Measurements from ENCODE around the gene USP35. TPM values are rescaled to one million over a fixed set of nuclear protein-coding genes. Genes with fewer than 3 reads are reported as not detected.

USP35 gene
- total and polyA plus RNA-seq, 5 donors from 2014 or later, result 0.11 to 15.0 (median 0.52) TPM

- no peak overlapping the region for H3K4me3 Mint-ChIP-seq
- no peaks in the 10 kb centered on the region for H3K4me1 ChIP-seq (ENCODE audit: control insufficient read depth, insufficient read depth, low read length, poor library complexity, severe bottlenecking)
- ATAC-seq (ENCODE audit: low read depth in 2 of 2) (no peak), DNase-seq (no peak)
- H3K36me3 Mint-ChIP-seq, result no peaks in the 10 kb centered on the region
- no peak overlapping the region for H3K4me3 ChIP-seq (ENCODE audit: low read depth, low read length)
- H3K27ac Mint-ChIP-seq, result no peak overlapping the region
- no peaks in the 10 kb centered on the region for H3K4me1 Mint-ChIP-seq
- H3K27me3 Mint-ChIP-seq, result no peaks in the 10 kb centered on the region
- H3K9me3 ChIP-seq (ENCODE audit: control insufficient read depth in 2 of 2, low read length in 2 of 2), result no peaks in the 10 kb centered on the region
- H3K9me3 Mint-ChIP-seq, result no peaks in the 10 kb centered on the region
- H3K27ac ChIP-seq (ENCODE audit: insufficient read depth, low read length, poor library complexity, severe bottlenecking), result no peak overlapping the region
- H3K36me3 ChIP-seq (ENCODE audit: control insufficient read depth, insufficient read depth, low read length), result no peaks in the 10 kb centered on the region
- H3K27me3 ChIP-seq (ENCODE audit: control insufficient read depth, insufficient read depth, low read length), result no peaks in the 10 kb centered on the region
These were observed 24.9 kb upstream of the USP35 start for GRCh38 chr11:78163828-78164227.

GRCh38 chr11:78164471-78164870, 24.2 kb upstream of the USP35 start:
- Histone ChIP-seq H3K27me3 (ENCODE audit: control insufficient read depth, insufficient read depth, low read length) (no peaks in the 10 kb centered on the region), H3K9me3 (ENCODE audit: control insufficient read depth in 2 of 2, low read length in 2 of 2) (no peaks in the 10 kb centered on the region), H3K4me3 (ENCODE audit: low read depth, low read length) (no peak overlapping the region), H3K4me1 (ENCODE audit: control insufficient read depth, insufficient read depth, low read length, poor library complexity, severe bottlenecking) (no peaks in the 10 kb centered on the region), H3K36me3 (ENCODE audit: control insufficient read depth, insufficient read depth, low read length) (no peaks in the 10 kb centered on the region), H3K27ac (ENCODE audit: insufficient read depth, low read length, poor library complexity, severe bottlenecking) (no peak overlapping the region)
- Mint-ChIP-seq H3K4me3 (no peak overlapping the region), H3K36me3 (no peaks in the 10 kb centered on the region), H3K9me3 (no peaks in the 10 kb centered on the region), H3K4me1 (no peaks in the 10 kb centered on the region), H3K27ac (no peak overlapping the region), H3K27me3 (no peaks in the 10 kb centered on the region)
- no peak for DNase-seq
- no peak for ATAC-seq (ENCODE audit: low read depth in 2 of 2)

DNA sequence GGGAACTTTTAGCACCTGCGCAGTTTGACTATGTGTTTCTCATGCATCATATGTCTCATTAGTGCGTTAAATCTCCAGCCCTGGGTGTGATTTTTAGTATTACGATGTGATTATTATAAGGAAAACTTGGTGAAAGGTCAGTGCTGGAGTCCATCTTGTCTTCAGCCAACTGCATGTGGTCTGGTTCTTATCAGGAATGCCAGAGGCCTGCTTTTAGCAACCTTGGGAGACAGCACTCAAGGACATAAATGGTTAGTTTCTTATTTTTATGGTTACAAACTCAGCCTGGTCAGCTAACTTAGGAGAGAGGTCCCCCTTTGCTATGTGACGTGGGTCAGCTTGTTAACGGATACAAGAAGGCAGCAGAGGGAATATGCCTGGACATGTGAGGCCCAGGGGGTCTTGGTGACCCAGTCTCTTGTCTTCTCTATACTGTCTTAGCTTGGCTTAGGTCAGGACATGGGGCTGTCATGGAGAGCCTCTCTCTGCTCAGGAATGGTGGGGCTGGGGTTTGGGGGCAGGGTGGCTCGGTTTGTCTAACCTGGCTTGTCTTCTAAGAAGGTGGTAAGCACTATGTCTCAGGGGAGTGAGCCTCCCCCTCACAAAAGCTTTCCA, 21.8 kb upstream of the USP35 start:
- Mint-ChIP-seq H3K4me3 (no peak overlapping the region), H3K4me1 (no peaks in the 10 kb centered on the region), H3K36me3 (peaks cover 4% of the 10 kb centered on the region), H3K27ac (no peak overlapping the region), H3K9me3 (no peaks in the 10 kb centered on the region), H3K27me3 (no peaks in the 10 kb centered on the region)
- ATAC-seq (ENCODE audit: low read depth in 2 of 2) (no peak), DNase-seq (no peak)
- Histone ChIP-seq H3K4me1 (ENCODE audit: control insufficient read depth, insufficient read depth, low read length, poor library complexity, severe bottlenecking) (no peaks in the 10 kb centered on the region), H3K36me3 (ENCODE audit: control insufficient read depth, insufficient read depth, low read length) (no peaks in the 10 kb centered on the region), H3K4me3 (ENCODE audit: low read depth, low read length) (no peak overlapping the region), H3K27me3 (ENCODE audit: control insufficient read depth, insufficient read depth, low read length) (no peaks in the 10 kb centered on the region), H3K27ac (ENCODE audit: insufficient read depth, low read length, poor library complexity, severe bottlenecking) (no peak overlapping the region), H3K9me3 (ENCODE audit: control insufficient read depth in 2 of 2, low read length in 2 of 2) (no peaks in the 10 kb centered on the region)

- no peaks in the 10 kb centered on the region for H3K9me3 ChIP-seq (ENCODE audit: control insufficient read depth in 2 of 2, low read length in 2 of 2)
- H3K27ac ChIP-seq (ENCODE audit: insufficient read depth, low read length, poor library complexity, severe bottlenecking), result no peak overlapping the region
- Mint-ChIP-seq H3K9me3 (no peaks in the 10 kb centered on the region), H3K27me3 (no peaks in the 10 kb centered on the region), H3K4me3 (no peak overlapping the region), H3K27ac (peak overlapping the region in 2 of 3 donors; percentile 25 to 61), H3K36me3 (peaks cover 22% of the 10 kb centered on the region), H3K4me1 (no peaks in the 10 kb centered on the region)
- H3K27me3 ChIP-seq (ENCODE audit: control insufficient read depth, insufficient read depth, low read length), result no peaks in the 10 kb centered on the region
- no peak overlapping the region for H3K4me3 ChIP-seq (ENCODE audit: low read depth, low read length)
- DNase-seq, result no peak
- H3K36me3 ChIP-seq (ENCODE audit: control insufficient read depth, insufficient read depth, low read length), result peaks cover 8% of the 10 kb centered on the region
- no peak for ATAC-seq (ENCODE audit: low read depth in 2 of 2)
- H3K4me1 ChIP-seq (ENCODE audit: control insufficient read depth, insufficient read depth, low read length, poor library complexity, severe bottlenecking), result no peaks in the 10 kb centered on the region
These were observed 19.9 kb upstream of the USP35 start for GRCh38 chr11:78168539-78169477.

GRCh38 chr11:78170413-78170812, 18.3 kb upstream of the USP35 start:
- ATAC-seq (ENCODE audit: low read depth in 2 of 2) (no peak), DNase-seq (no peak)
- no peaks in the 10 kb centered on the region for H3K27me3 Mint-ChIP-seq
- no peaks in the 10 kb centered on the region for H3K27me3 ChIP-seq (ENCODE audit: control insufficient read depth, insufficient read depth, low read length)
- H3K4me1 ChIP-seq (ENCODE audit: control insufficient read depth, insufficient read depth, low read length, poor library complexity, severe bottlenecking), result no peaks in the 10 kb centered on the region
- H3K4me3 Mint-ChIP-seq, result no peak overlapping the region
- peaks cover 10% of the 10 kb centered on the region for H3K36me3 ChIP-seq (ENCODE audit: control insufficient read depth, insufficient read depth, low read length)
- H3K36me3 Mint-ChIP-seq, result peaks cover 32% of the 10 kb centered on the region
- no peaks in the 10 kb centered on the region for H3K9me3 Mint-ChIP-seq
- H3K27ac Mint-ChIP-seq, result no peak overlapping the region
- no peak overlapping the region for H3K4me3 ChIP-seq (ENCODE audit: low read depth, low read length)
- H3K9me3 ChIP-seq (ENCODE audit: control insufficient read depth in 2 of 2, low read length in 2 of 2), result no peaks in the 10 kb centered on the region
- H3K27ac ChIP-seq (ENCODE audit: insufficient read depth, low read length, poor library complexity, severe bottlenecking), result no peak overlapping the region
- H3K4me1 Mint-ChIP-seq, result peaks cover 0 to 5% (median 1%) of the 10 kb centered on the region in 4 donors

- H3K4me1 ChIP-seq (ENCODE audit: control insufficient read depth, insufficient read depth, low read length, poor library complexity, severe bottlenecking), result no peaks in the 10 kb centered on the region
- H3K4me3 ChIP-seq (ENCODE audit: low read depth, low read length), result no peak overlapping the region
- Mint-ChIP-seq H3K4me1 (peaks cover 0 to 5% (median 1%) of the 10 kb centered on the region in 4 donors), H3K36me3 (peaks cover 35% of the 10 kb centered on the region), H3K4me3 (no peak overlapping the region), H3K9me3 (peaks cover 0 to under 1% (median 0%) of the 10 kb centered on the region in 7 donors), H3K27me3 (no peaks in the 10 kb centered on the region), H3K27ac (no peak overlapping the region)
- H3K36me3 ChIP-seq (ENCODE audit: control insufficient read depth, insufficient read depth, low read length), result peaks cover 10% of the 10 kb centered on the region
- no peaks in the 10 kb centered on the region for H3K27me3 ChIP-seq (ENCODE audit: control insufficient read depth, insufficient read depth, low read length)
- DNase-seq, result no peak
- no peaks in the 10 kb centered on the region for H3K9me3 ChIP-seq (ENCODE audit: control insufficient read depth in 2 of 2, low read length in 2 of 2)
- ATAC-seq (ENCODE audit: low read depth in 2 of 2), result no peak
- H3K27ac ChIP-seq (ENCODE audit: insufficient read depth, low read length, poor library complexity, severe bottlenecking), result no peak overlapping the region
These were observed 17.7 kb upstream of the USP35 start for GRCh38 chr11:78170874-78171549.

DNA sequence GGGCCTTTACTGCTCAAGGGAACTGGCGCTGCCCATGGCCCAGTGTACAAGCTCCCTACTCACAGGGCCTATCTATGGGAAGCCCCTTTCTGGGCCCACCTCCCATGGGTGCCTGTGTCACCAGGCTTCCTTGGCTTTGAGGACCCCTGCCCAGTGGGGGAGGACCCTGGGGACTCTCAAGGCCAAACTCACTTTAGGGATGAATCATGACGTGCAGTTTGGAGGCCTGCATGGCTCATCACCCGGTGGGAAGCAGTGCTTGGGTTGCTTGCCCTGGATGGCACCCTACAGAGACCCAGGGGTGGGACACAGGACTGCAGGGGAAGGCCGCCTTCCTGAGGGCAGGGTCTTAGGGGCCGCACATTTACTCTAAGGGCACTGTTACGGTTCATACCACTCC, 16.8 kb upstream of the USP35 start:
- Histone ChIP-seq H3K36me3 (ENCODE audit: control insufficient read depth, insufficient read depth, low read length) (peaks cover 13% of the 10 kb centered on the region), H3K4me1 (ENCODE audit: control insufficient read depth, insufficient read depth, low read length, poor library complexity, severe bottlenecking) (no peaks in the 10 kb centered on the region), H3K9me3 (ENCODE audit: control insufficient read depth in 2 of 2, low read length in 2 of 2) (no peaks in the 10 kb centered on the region), H3K4me3 (ENCODE audit: low read depth, low read length) (no peak overlapping the region), H3K27me3 (ENCODE audit: control insufficient read depth, insufficient read depth, low read length) (no peaks in the 10 kb centered on the region), H3K27ac (ENCODE audit: insufficient read depth, low read length, poor library complexity, severe bottlenecking) (no peak overlapping the region)
- H3K36me3 Mint-ChIP-seq, result peaks cover 44% of the 10 kb centered on the region
- H3K4me3 Mint-ChIP-seq, result no peak overlapping the region
- peaks cover 0 to 5% (median 1%) of the 10 kb centered on the region in 4 donors for H3K4me1 Mint-ChIP-seq
- no peak for DNase-seq
- H3K9me3 Mint-ChIP-seq, result peaks cover 0 to 4% (median 0%) of the 10 kb centered on the region in 7 donors
- no peaks in the 10 kb centered on the region for H3K27me3 Mint-ChIP-seq
- no peak for ATAC-seq (ENCODE audit: low read depth in 2 of 2)
- no peak overlapping the region for H3K27ac Mint-ChIP-seq
